Effector memory CD8-positive, alpha-beta T cell (primary cell): ENCODE data around the gene ZBTB5.
A peak's percentile ranks its signal among the peaks of the same experiment; 100 is the strongest.
"Not testable (repeated sequence)": the region's sequence is repeated elsewhere in the genome, so short reads cannot be mapped to it uniquely, and the experiment has no call there.

Experiments used
- ATAC-seq: fragments of 150-1000 bp; cut with Tn5 transposase; replicated peaks from 2 replicates; pipeline ENCODE4 v1.10.0; 2021; ENCODE audit warnings: mild to moderate bottlenecking, moderate library complexity
- DNase-seq, 3 experiments: peaks; one replicate each; pipeline ENCODE4 v3.0.0; 2021
- H3K27ac Mint-ChIP-seq, 2 donors: one replicate each; pipeline ENCODE4 v1.8.0; 2022; ENCODE audit warnings: mild to moderate bottlenecking in 2 of 2, mixed read lengths in 2 of 2, moderate library complexity in 2 of 2
- H3K27me3 Mint-ChIP-seq, 2 donors: one replicate each; pipeline ENCODE4 v1.8.0; 2022; ENCODE audit warnings: mixed read lengths in 2 of 2
- H3K36me3 Mint-ChIP-seq: one replicate; pipeline ENCODE4 v1.8.0; 2022; ENCODE audit warnings: mild to moderate bottlenecking, moderate library complexity, mixed read lengths; ENCODE audit not compliant: insufficient read depth
- H3K4me1 Mint-ChIP-seq, 2 donors: one replicate each; pipeline ENCODE4 v1.8.0; 2022; ENCODE audit warnings: low read depth in 2 of 2, mixed read lengths in 2 of 2
- H3K4me3 Mint-ChIP-seq, 2 donors: one replicate each; pipeline ENCODE4 v1.8.0; 2022; ENCODE audit warnings: mild to moderate bottlenecking in 2 of 2, mixed read lengths in 2 of 2, moderate library complexity in 2 of 2
- H3K9me3 Mint-ChIP-seq, 2 donors: one replicate each; pipeline ENCODE4 v1.8.0; 2022; ENCODE audit warnings: mixed read lengths in 2 of 2
- total RNA-seq, 9 experiments: gene quantifications; one replicate each; lab custom pipeline; 2026; lab: John Stamatoyannopoulos, UW

ZBTB5 gene, protein sequence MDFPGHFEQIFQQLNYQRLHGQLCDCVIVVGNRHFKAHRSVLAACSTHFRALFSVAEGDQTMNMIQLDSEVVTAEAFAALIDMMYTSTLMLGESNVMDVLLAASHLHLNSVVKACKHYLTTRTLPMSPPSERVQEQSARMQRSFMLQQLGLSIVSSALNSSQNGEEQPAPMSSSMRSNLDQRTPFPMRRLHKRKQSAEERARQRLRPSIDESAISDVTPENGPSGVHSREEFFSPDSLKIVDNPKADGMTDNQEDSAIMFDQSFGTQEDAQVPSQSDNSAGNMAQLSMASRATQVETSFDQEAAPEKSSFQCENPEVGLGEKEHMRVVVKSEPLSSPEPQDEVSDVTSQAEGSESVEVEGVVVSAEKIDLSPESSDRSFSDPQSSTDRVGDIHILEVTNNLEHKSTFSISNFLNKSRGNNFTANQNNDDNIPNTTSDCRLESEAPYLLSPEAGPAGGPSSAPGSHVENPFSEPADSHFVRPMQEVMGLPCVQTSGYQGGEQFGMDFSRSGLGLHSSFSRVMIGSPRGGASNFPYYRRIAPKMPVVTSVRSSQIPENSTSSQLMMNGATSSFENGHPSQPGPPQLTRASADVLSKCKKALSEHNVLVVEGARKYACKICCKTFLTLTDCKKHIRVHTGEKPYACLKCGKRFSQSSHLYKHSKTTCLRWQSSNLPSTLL
- total RNA-seq: 15.5 to 28.6 (median 22.1) reads per million in 9 experiments

- Mint-ChIP-seq H3K4me1 (peaks cover 23 to 36% of the 10 kb centered on the region in 2 donors), H3K27ac (peak within 1 kb of the TSS; percentile 94 to 98), H3K9me3 (no peaks in the 10 kb centered on the region), H3K36me3 (peaks cover 28% of the 10 kb centered on the region), H3K4me3 (peak within 1 kb of the TSS; percentile 84 to 93), H3K27me3 (no peaks in the 10 kb centered on the region)
- ATAC-seq (peak; percentile 77), DNase-seq (peak; percentile 97 to 99 (median 97))
Observed at GRCh38 chr9:37465249-37466036, at the start of gene ZBTB5. ZBTB5 (minus strand) TSS chr9:37465450; CDS start chr9:37442551, 22,899 bp downstream.

GRCh38 chr9:37514999-37515398, 49.7 kb upstream of the ZBTB5 start:
- ATAC-seq (no peak), DNase-seq (no peak)
- H3K4me1 Mint-ChIP-seq: peaks cover 5 to 25% of the 10 kb centered on the region in 2 donors
- H3K27me3 Mint-ChIP-seq: no peaks in the 10 kb centered on the region
- peaks cover 25% of the 10 kb centered on the region for H3K36me3 Mint-ChIP-seq
- H3K4me3 Mint-ChIP-seq: no peak overlapping the region
- H3K27ac Mint-ChIP-seq: peak overlapping the region; percentile 65 to 79
- H3K9me3 Mint-ChIP-seq: no peaks in the 10 kb centered on the region

- not testable (repeated sequence) for H3K27me3 Mint-ChIP-seq, DNase-seq, ATAC-seq, H3K4me3 Mint-ChIP-seq, H3K9me3 Mint-ChIP-seq
- H3K27ac Mint-ChIP-seq: peak overlapping the region; percentile 65 to 79
- peaks cover 27% of the 10 kb centered on the region for H3K36me3 Mint-ChIP-seq
- H3K4me1 Mint-ChIP-seq: peaks cover 5 to 25% of the 10 kb centered on the region in 2 donors
Observed at GRCh38 chr9:37514415-37514814, 49.2 kb upstream of the ZBTB5 start.

DNA sequence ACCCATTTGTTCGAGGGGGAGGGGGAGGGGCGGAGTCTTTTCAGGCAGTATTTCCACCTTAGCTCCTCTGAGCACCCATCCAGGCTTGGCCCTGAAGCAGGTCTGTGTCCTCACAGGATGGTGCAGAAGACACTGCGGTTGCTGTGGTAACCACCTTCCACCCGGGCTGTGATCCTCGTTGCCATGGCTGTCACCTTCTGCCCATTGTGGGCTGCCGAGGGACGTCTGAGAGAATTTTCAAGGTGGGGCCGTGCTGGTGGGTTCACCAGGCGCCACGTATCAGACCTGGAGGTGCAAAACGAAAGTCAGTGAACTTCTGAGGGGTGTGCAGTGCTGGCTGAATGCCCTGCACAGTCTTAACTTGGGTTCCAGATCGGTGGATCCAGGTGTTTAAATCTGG, 47.2 kb upstream of the ZBTB5 start:
- no peaks in the 10 kb centered on the region for H3K27me3 Mint-ChIP-seq
- peaks cover 6 to 40% of the 10 kb centered on the region in 2 donors for H3K4me1 Mint-ChIP-seq
- H3K27ac Mint-ChIP-seq: peak overlapping the region; percentile 78 to 83
- ATAC-seq (peak; percentile 94), DNase-seq (peak; percentile 57 to 75 (median 74))
- H3K9me3 Mint-ChIP-seq: no peaks in the 10 kb centered on the region
- H3K36me3 Mint-ChIP-seq: peaks cover 31% of the 10 kb centered on the region
- peak overlapping the region in 1 of 2 donors; percentile 56 for H3K4me3 Mint-ChIP-seq

DNA sequence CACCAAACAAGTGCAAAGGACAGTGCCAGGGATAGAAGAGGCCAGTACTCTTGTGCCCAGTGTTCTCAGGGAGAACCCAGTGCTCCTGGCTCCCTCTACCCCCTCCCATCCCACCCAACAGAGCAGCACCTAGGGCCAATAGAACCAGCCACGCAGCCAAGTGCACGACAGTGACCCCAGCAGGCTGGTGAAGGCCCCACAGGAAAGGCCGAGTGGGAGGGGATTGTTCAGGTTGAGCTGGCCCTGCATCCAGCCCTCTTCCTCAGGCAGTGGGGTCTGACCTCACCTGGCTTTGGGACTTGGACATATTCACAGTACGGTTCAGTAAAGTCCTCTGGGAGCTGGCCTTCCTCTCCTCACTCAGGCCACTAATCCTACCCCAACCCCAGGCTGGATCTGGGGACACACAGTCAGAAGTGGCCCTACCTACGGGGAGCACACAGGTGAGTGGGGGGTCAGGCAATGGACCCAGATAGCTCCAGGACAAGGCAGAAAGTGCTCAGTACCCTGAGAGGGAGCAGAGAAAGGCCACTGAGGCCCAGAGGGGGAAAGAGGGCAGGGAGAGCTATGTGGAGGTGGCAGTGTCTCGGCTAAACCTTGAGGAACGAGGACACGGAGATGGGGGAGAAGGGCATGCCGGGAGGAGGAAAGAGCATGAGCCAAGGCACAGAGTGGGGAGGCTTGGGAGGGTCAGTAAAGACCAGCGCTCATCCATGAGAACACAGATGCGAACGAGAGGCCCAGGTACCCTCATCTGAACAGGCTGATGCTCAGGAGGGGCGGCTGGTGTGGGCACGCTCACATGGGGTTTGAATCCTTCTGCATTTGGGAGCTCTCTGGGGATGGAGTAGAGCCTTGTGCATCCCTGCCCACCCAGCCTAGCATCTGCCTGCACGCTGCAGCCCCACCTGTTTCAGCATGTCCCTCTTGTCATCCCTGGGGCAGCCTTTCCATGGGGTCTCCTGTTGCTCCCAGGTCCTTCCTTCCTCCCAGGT, 46.1 kb upstream of the ZBTB5 start:
- H3K27me3 Mint-ChIP-seq: no peaks in the 10 kb centered on the region
- ATAC-seq (no peak), DNase-seq (no peak)
- peaks cover 29% of the 10 kb centered on the region for H3K36me3 Mint-ChIP-seq
- H3K27ac Mint-ChIP-seq: peak overlapping the region; percentile 78 to 83
- peaks cover 8 to 49% of the 10 kb centered on the region in 2 donors for H3K4me1 Mint-ChIP-seq
- H3K4me3 Mint-ChIP-seq: no peak overlapping the region
- no peaks in the 10 kb centered on the region for H3K9me3 Mint-ChIP-seq

GRCh38 chr9:37510053-37510452, 44.8 kb upstream of the ZBTB5 start:
- H3K27ac Mint-ChIP-seq: peak overlapping the region in 1 of 2 donors; percentile 83
- H3K27me3 Mint-ChIP-seq, DNase-seq, H3K4me3 Mint-ChIP-seq, ATAC-seq, H3K9me3 Mint-ChIP-seq: not testable (repeated sequence)
- peaks cover 5 to 50% of the 10 kb centered on the region in 2 donors for H3K4me1 Mint-ChIP-seq
- peaks cover 33% of the 10 kb centered on the region for H3K36me3 Mint-ChIP-seq

- peak overlapping the region; percentile 67 to 97 for H3K27ac Mint-ChIP-seq
- DNase-seq (no peak), ATAC-seq (no peak)
- peaks cover 38% of the 10 kb centered on the region for H3K36me3 Mint-ChIP-seq
- H3K4me1 Mint-ChIP-seq: peaks cover 7 to 50% of the 10 kb centered on the region in 2 donors
- no peaks in the 10 kb centered on the region for H3K9me3 Mint-ChIP-seq
- no peaks in the 10 kb centered on the region for H3K27me3 Mint-ChIP-seq
- H3K4me3 Mint-ChIP-seq: no peak overlapping the region
Observed at GRCh38 chr9:37509536-37509935, 44.3 kb upstream of the ZBTB5 start.

- Mint-ChIP-seq H3K27ac (peak overlapping the region; percentile 67 to 97), H3K36me3 (peaks cover 45% of the 10 kb centered on the region), H3K4me3 (no peak overlapping the region), H3K27me3 (no peaks in the 10 kb centered on the region), H3K9me3 (no peaks in the 10 kb centered on the region), H3K4me1 (peaks cover 11 to 52% of the 10 kb centered on the region in 2 donors)
- ATAC-seq (no peak), DNase-seq (no peak)
Observed at GRCh38 chr9:37508834-37509206, 43.6 kb upstream of the ZBTB5 start.

GRCh38 chr9:37508135-37508833, 43.0 kb upstream of the ZBTB5 start:
- H3K4me3 Mint-ChIP-seq: peak overlapping the region in 1 of 2 donors; percentile 80
- peaks cover 50% of the 10 kb centered on the region for H3K36me3 Mint-ChIP-seq
- H3K9me3 Mint-ChIP-seq: no peaks in the 10 kb centered on the region
- peaks cover 16 to 55% of the 10 kb centered on the region in 2 donors for H3K4me1 Mint-ChIP-seq
- no peaks in the 10 kb centered on the region for H3K27me3 Mint-ChIP-seq
- DNase-seq (no peak), ATAC-seq (no peak)
- H3K27ac Mint-ChIP-seq: peak overlapping the region; percentile 67 to 97

DNA sequence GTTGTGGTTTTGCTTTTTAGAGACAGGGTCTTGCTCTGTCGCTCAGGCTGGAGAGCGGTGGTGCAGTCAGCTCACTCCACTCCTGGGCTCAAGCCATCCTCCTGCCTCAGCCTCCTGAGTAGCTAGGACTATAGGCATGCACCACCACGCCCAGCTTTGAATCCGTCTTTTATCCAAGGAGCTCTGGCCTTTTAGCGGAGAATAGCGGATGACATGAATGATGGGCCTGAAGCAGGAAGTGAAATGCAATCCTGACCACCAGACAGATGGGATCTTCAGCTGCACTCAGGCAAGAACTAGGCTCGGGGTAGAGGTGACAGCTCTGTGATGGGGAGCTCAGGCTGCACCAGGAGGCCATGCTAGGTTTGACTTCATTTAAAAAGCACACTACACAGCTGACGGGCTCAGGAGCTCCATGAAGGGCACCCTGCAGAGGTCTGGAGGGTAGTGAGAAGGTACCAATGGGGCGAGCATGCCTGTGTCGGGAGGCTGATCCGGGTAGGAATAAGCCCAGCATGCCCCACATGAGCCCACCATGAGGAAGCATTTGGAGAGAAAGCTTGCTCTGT, 42.4 kb upstream of the ZBTB5 start:
- no peak for ATAC-seq
- DNase-seq: no peak
- no peaks in the 10 kb centered on the region for H3K27me3 Mint-ChIP-seq
- peaks cover 51% of the 10 kb centered on the region for H3K36me3 Mint-ChIP-seq
- peaks cover 22 to 55% of the 10 kb centered on the region in 2 donors for H3K4me1 Mint-ChIP-seq
- H3K27ac Mint-ChIP-seq: peak overlapping the region in 1 of 2 donors; percentile 97
- peak overlapping the region in 1 of 2 donors; percentile 80 for H3K4me3 Mint-ChIP-seq
- H3K9me3 Mint-ChIP-seq: no peaks in the 10 kb centered on the region

DNA sequence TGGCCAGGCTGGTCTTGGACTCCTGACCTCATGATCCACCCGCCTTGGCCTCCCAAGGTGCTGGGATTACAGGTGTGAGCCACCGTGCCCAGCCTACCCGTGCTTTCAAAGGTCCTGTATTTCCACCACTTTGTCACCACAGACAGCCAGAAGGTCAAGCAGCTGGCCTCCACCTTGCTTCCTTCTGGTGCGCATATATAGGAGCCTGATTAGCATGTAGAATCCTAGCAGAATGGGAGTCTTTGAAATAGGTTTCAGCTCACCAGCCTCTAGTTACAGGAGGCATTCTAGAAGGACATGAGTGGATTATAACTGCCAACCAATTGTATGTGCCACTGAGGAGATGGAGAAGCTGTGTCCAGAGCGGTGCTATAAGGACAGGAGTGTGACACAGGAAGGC, 39.4 kb upstream of the ZBTB5 start:
- H3K9me3 Mint-ChIP-seq: no peaks in the 10 kb centered on the region
- peak overlapping the region; percentile 35 to 80 for H3K4me3 Mint-ChIP-seq
- no peaks in the 10 kb centered on the region for H3K27me3 Mint-ChIP-seq
- H3K36me3 Mint-ChIP-seq: peaks cover 64% of the 10 kb centered on the region
- DNase-seq (no peak), ATAC-seq (no peak)
- H3K27ac Mint-ChIP-seq: peak overlapping the region; percentile 94 to 97
- H3K4me1 Mint-ChIP-seq: peaks cover 22 to 56% of the 10 kb centered on the region in 2 donors
